Spleen (tissue), 7 donors: Measurements from ENCODE around the gene ATE1.

Experiments used
- POLR2AphosphoS5 ChIP-seq, 3 donors: sonication (generic); formaldehyde crosslinking; IDR thresholded peaks; one replicate each; pipeline ENCODE4 v1.5.1; 2017; ENCODE audit warnings: antibody characterized with exemption in 3 of 3
- TF ChIP-seq, protein P1 (sequence below), 11 experiments: fragments of 200-600 bp in 7 of 11; fragments of 450-650 bp in 4 of 11; sonication (generic) in 4 of 11; IDR thresholded peaks in 8 of 11; conservative IDR thresholded peaks in 3 of 11; 1 replicate in 7 of 11; 2 replicates in 4 of 11; pipeline versions ENCODE4 v1.4.0 to v1.8.0; 2016 to 2021; ENCODE audit warnings: antibody characterized with exemption in 11 of 11, inconsistent platforms in 4 of 11, mild to moderate bottlenecking in 1 of 11
- donor health status: DM: no; HTN: no; CAD: no; lungs with moderate emphysema.
- donor health status: DM: no; HTN: no; CAD: no.
- donor health status: DM: no; HTN: no; CAD: no.

DNA sequence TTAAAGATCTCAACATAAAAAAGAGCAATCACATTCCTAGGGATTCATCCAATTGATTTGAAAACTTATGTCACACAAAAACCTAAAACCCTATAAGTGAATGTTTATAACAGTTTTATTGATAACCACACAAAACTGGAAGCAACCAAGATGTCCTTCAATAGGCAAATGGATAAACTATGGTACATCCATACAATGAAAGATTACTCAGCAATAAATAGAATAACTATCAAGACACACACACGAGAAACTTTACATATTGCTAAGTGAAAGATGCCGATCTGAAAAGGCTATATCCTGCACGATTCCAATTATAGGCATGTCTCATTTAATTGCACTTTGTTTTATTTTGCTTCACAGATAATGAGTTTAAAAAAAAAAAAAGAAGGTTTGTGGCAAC, 83.3 kb downstream of the ATE1 start:
- TF ChIP-seq, protein P1, sequence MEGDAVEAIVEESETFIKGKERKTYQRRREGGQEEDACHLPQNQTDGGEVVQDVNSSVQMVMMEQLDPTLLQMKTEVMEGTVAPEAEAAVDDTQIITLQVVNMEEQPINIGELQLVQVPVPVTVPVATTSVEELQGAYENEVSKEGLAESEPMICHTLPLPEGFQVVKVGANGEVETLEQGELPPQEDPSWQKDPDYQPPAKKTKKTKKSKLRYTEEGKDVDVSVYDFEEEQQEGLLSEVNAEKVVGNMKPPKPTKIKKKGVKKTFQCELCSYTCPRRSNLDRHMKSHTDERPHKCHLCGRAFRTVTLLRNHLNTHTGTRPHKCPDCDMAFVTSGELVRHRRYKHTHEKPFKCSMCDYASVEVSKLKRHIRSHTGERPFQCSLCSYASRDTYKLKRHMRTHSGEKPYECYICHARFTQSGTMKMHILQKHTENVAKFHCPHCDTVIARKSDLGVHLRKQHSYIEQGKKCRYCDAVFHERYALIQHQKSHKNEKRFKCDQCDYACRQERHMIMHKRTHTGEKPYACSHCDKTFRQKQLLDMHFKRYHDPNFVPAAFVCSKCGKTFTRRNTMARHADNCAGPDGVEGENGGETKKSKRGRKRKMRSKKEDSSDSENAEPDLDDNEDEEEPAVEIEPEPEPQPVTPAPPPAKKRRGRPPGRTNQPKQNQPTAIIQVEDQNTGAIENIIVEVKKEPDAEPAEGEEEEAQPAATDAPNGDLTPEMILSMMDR (IDR thresholded peaks at IDR 0.05 in 8 of 11, conservative IDR thresholded peaks at IDR 0.05 in 3 of 11) = no peak
- TF ChIP-seq POLR2AphosphoS5 (IDR thresholded peaks at IDR 0.05) = no peak
